HUES64 (cell line): ENCODE results near the gene AKR7A3.
A peak's percentile ranks its signal among the peaks of the same experiment; 100 is the strongest.
"Not testable (repeated sequence)": the region's sequence is repeated elsewhere in the genome, so short reads cannot be mapped to it uniquely, and the experiment has no call there.

ENCODE experiments used
- H3K27ac ChIP-seq: 2 replicates; pipeline ENCODE4 v1.7.0; 2013; ENCODE audit warnings: low read depth, low read length, inconsistent platforms
- H3K27me3 ChIP-seq: 2 replicates; pipeline ENCODE4 v1.6.1; 2013; ENCODE audit warnings: mild to moderate bottlenecking, low read length; ENCODE audit not compliant: insufficient read depth
- H3K36me3 ChIP-seq: 2 replicates; pipeline ENCODE4 v1.6.1; 2013; ENCODE audit warnings: mild to moderate bottlenecking, low read length; ENCODE audit not compliant: insufficient read depth
- H3K4me1 ChIP-seq: 2 replicates; pipeline ENCODE4 v1.6.1; 2013; ENCODE audit warnings: mild to moderate bottlenecking, low read length, moderate library complexity; ENCODE audit not compliant: insufficient read depth
- H3K4me3 ChIP-seq: 2 replicates; pipeline ENCODE4 v1.5.1; 2013; ENCODE audit warnings: mild to moderate bottlenecking, low read length, moderate library complexity
- H3K9ac ChIP-seq: 2 replicates; pipeline ENCODE4 v1.6.1; 2013; ENCODE audit warnings: mild to moderate bottlenecking, low read depth, low read length
- H3K9me3 ChIP-seq: 2 replicates; pipeline ENCODE4 v1.6.1; 2013; ENCODE audit warnings: low read depth, low read length; ENCODE audit not compliant: insufficient read depth
- WGBS: fragments of 150-250, 120-280 bp; methylation state at CpG from one replicate; pipeline ENCODE4 v1.1.7; 2013; ENCODE audit warnings: missing lambda C conversion rate; 5-methylcytosine and 5-hydroxymethylcytosine counted together

Gene AKR7A3

GRCh38 chr1:19309123-19309813 is 20.7 kb upstream of the AKR7A3 start:
- no peaks in the 10 kb centered on the region for H3K4me1 ChIP-seq
- no peak overlapping the region for H3K9ac ChIP-seq
- WGBS: 96% methylated on average over 5 of the region's 6 CpGs
- H3K27me3 ChIP-seq: no peaks in the 10 kb centered on the region
- H3K36me3 ChIP-seq: peaks cover 45% of the 10 kb centered on the region
- no peak overlapping the region for H3K4me3 ChIP-seq
- H3K27ac ChIP-seq: no peak overlapping the region
- no peaks in the 10 kb centered on the region for H3K9me3 ChIP-seq

GRCh38 chr1:19308509-19308907 is 19.9 kb upstream of the AKR7A3 start:
- Histone ChIP-seq H3K27ac (no peak overlapping the region), H3K9ac (no peak overlapping the region), H3K4me1 (no peaks in the 10 kb centered on the region), H3K27me3 (no peaks in the 10 kb centered on the region), H3K9me3 (no peaks in the 10 kb centered on the region), H3K36me3 (peaks cover 51% of the 10 kb centered on the region), H3K4me3 (no peak overlapping the region)
- WGBS: 81% methylated on average over 3 of the region's 3 CpGs

- Histone ChIP-seq H3K36me3 (peaks cover 57% of the 10 kb centered on the region), H3K27ac (no peak overlapping the region), H3K4me1 (no peaks in the 10 kb centered on the region), H3K4me3 (no peak overlapping the region), H3K9me3 (no peaks in the 10 kb centered on the region), H3K27me3 (no peaks in the 10 kb centered on the region), H3K9ac (no peak overlapping the region)
- WGBS: 95% methylated on average over 10 of the region's 10 CpGs
Measured at GRCh38 chr1:19307794-19308508, 19.4 kb upstream of the AKR7A3 start.

GRCh38 chr1:19306941-19307340 is 18.4 kb upstream of the AKR7A3 start:
- 95% methylated on average over 6 of the region's 6 CpGs for WGBS

GRCh38 chr1:19305880-19306279 is 17.3 kb upstream of the AKR7A3 start:
- no peak overlapping the region for H3K27ac ChIP-seq
- WGBS: 94% methylated on average over 11 of the region's 11 CpGs
- peaks cover 66% of the 10 kb centered on the region for H3K36me3 ChIP-seq

More at GRCh38 chr1:19306941-19307340, 18.4 kb upstream of the AKR7A3 start:
- Histone ChIP-seq H3K9me3 (no peaks in the 10 kb centered on the region), H3K4me1 (no peaks in the 10 kb centered on the region), H3K4me3 (no peak overlapping the region), H3K27me3 (no peaks in the 10 kb centered on the region), H3K36me3 (peaks cover 64% of the 10 kb centered on the region), H3K27ac (no peak overlapping the region), H3K9ac (no peak overlapping the region)

GRCh38 chr1:19304081-19304480 is 15.5 kb upstream of the AKR7A3 start:
- H3K36me3 ChIP-seq: peaks cover 66% of the 10 kb centered on the region

More at GRCh38 chr1:19305880-19306279, 17.3 kb upstream of the AKR7A3 start:
- Histone ChIP-seq H3K27me3 (no peaks in the 10 kb centered on the region), H3K9me3 (no peaks in the 10 kb centered on the region), H3K4me1 (no peaks in the 10 kb centered on the region), H3K4me3 (no peak overlapping the region), H3K9ac (no peak overlapping the region)

GRCh38 chr1:19300211-19300610 is 11.6 kb upstream of the AKR7A3 start:
- H3K36me3 ChIP-seq: peaks cover 30% of the 10 kb centered on the region
- H3K4me3 ChIP-seq: no peak overlapping the region
- no peaks in the 10 kb centered on the region for H3K27me3 ChIP-seq
- WGBS: 99% methylated on average over 2 of the region's 2 CpGs
- no peaks in the 10 kb centered on the region for H3K4me1 ChIP-seq
- H3K27ac ChIP-seq: no peak overlapping the region
- H3K9me3 ChIP-seq: peaks cover 8% of the 10 kb centered on the region
- no peak overlapping the region for H3K9ac ChIP-seq

More at GRCh38 chr1:19304081-19304480, 15.5 kb upstream of the AKR7A3 start:
- H3K4me3 ChIP-seq, H3K27me3 ChIP-seq, H3K4me1 ChIP-seq, H3K27ac ChIP-seq, H3K9ac ChIP-seq, H3K9me3 ChIP-seq: not testable (repeated sequence)
- 98% methylated on average over 8 of the region's 10 CpGs for WGBS

- no peak overlapping the region for H3K27ac ChIP-seq
- no peak overlapping the region for H3K9ac ChIP-seq
- H3K27me3 ChIP-seq: peaks cover 9% of the 10 kb centered on the region
- no peak overlapping the region for H3K4me3 ChIP-seq
- peaks cover 28% of the 10 kb centered on the region for H3K9me3 ChIP-seq
- 94% methylated on average over 2 of the region's 2 CpGs for WGBS
- H3K4me1 ChIP-seq: no peaks in the 10 kb centered on the region
- H3K36me3 ChIP-seq: peaks cover 5% of the 10 kb centered on the region; the same call in 1 of the 2 replicates
Measured at GRCh38 chr1:19294638-19295037, 6.1 kb upstream of the AKR7A3 start.

- Histone ChIP-seq H3K9me3 (peaks cover 11% of the 10 kb centered on the region; the same call in 1 of the 2 replicates), H3K27me3 (peaks cover 32% of the 10 kb centered on the region), H3K9ac (no peak overlapping the region), H3K36me3 (no peaks in the 10 kb centered on the region), H3K4me1 (no peaks in the 10 kb centered on the region), H3K27ac (no peak overlapping the region), H3K4me3 (peak overlapping the region; percentile 62)
- 64% methylated on average over 2 of the region's 2 CpGs for WGBS
Measured at GRCh38 chr1:19289244-19289643, 674 bp upstream of the AKR7A3 start.

GRCh38 chr1:19287436-19288185 is 959 bp downstream of the AKR7A3 start:
- H3K27me3 ChIP-seq: peaks cover 32% of the 10 kb centered on the region
- no peak overlapping the region for H3K4me3 ChIP-seq
- H3K36me3 ChIP-seq: no peaks in the 10 kb centered on the region
- whole genome bisulfite sequencing: 92% methylated on average over 13 of the region's 13 CpGs
- H3K4me1 ChIP-seq: no peaks in the 10 kb centered on the region
- no peak overlapping the region for H3K9ac ChIP-seq
- no peak overlapping the region for H3K27ac ChIP-seq
- H3K9me3 ChIP-seq: no peaks in the 10 kb centered on the region; the same call in 1 of the 2 replicates

GRCh38 chr1:19285807-19286206 is 2.8 kb downstream of the AKR7A3 start:
- not testable (repeated sequence) for H3K36me3 ChIP-seq, H3K4me3 ChIP-seq, H3K9me3 ChIP-seq, H3K9ac ChIP-seq, H3K27ac ChIP-seq, H3K4me1 ChIP-seq
- 79% methylated on average over 3 of the region's 3 CpGs for WGBS
- H3K27me3 ChIP-seq: peaks cover 32% of the 10 kb centered on the region
